MM.1S (cell line): ENCODE data around the gene DVL1.
"Not testable (repeated sequence)": the region's sequence is repeated elsewhere in the genome, so short reads cannot be mapped to it uniquely, and the experiment has no call there.

Experiments used
- DNase-seq: peaks from one replicate; pipeline ENCODE4 v3.0.0-alpha.2; 2015
- H2AFZ ChIP-seq: fragments of 300-600 bp; sonication (generic); 2 replicates; pipeline ENCODE4 v1.6.0; 2016; ENCODE audit warnings: antibody characterized with exemption, low read length
- H3F3A ChIP-seq: fragments of 300-600 bp; sonication (generic); 2 replicates; pipeline ENCODE4 v1.6.1; 2016; ENCODE audit warnings: mild to moderate bottlenecking, antibody characterized with exemption, low read length, moderate library complexity, mixed read lengths; ENCODE audit not compliant: insufficient read depth
- H3K27ac ChIP-seq: fragments of 300-600 bp; sonication (generic); 2 replicates; pipeline ENCODE4 v1.5.1; 2016; ENCODE audit warnings: mild to moderate bottlenecking, low read length
- H3K27me3 ChIP-seq: fragments of 300-600 bp; sonication (generic); replicated peaks from 2 replicates; pipeline ENCODE4 v1.6.0; 2016; ENCODE audit warnings: low read length; ENCODE audit not compliant: insufficient read depth
- H3K36me3 ChIP-seq: fragments of 300-600 bp; sonication (generic); replicated peaks from 2 replicates; pipeline ENCODE4 v1.6.1; 2016; ENCODE audit warnings: mild to moderate bottlenecking, low read length, mixed read lengths; ENCODE audit not compliant: insufficient read depth
- H3K4me1 ChIP-seq: fragments of 300-600 bp; sonication (generic); 2 replicates; pipeline ENCODE4 v1.6.1; 2016; ENCODE audit warnings: low read length, mixed read lengths
- H3K4me2 ChIP-seq: fragments of 300-600 bp; sonication (generic); 2 replicates; pipeline ENCODE4 v1.6.0; 2016; ENCODE audit warnings: low read depth, low read length
- H3K4me3 ChIP-seq: fragments of 300-600 bp; sonication (generic); 2 replicates; pipeline ENCODE4 v1.5.1; 2016; ENCODE audit warnings: low read length, mixed read lengths
- H3K79me2 ChIP-seq: fragments of 300-600 bp; sonication (generic); 2 replicates; pipeline ENCODE4 v1.6.1; 2016; ENCODE audit warnings: mixed run types, low read length, mixed read lengths
- H3K9ac ChIP-seq: fragments of 300-600 bp; sonication (generic); 2 replicates; pipeline ENCODE4 v1.6.1; 2016; ENCODE audit warnings: low read length, mixed read lengths
- H3K9me2 ChIP-seq: fragments of 300-600 bp; sonication (generic); replicated peaks from 2 replicates; pipeline ENCODE4 v1.6.1; 2016; ENCODE audit warnings: mild to moderate bottlenecking, low read length, mixed read lengths; ENCODE audit not compliant: insufficient read depth
- H3K9me3 ChIP-seq: fragments of 300-600 bp; sonication (generic); replicated peaks from 2 replicates; pipeline ENCODE4 v1.6.1; 2016; ENCODE audit warnings: mild to moderate bottlenecking, low read length, mixed read lengths; ENCODE audit not compliant: insufficient read depth
- H4K20me1 ChIP-seq: fragments of 300-600 bp; sonication (generic); 2 replicates; pipeline ENCODE4 v1.6.1; 2016; ENCODE audit warnings: mild to moderate bottlenecking, low read length, moderate library complexity, mixed read lengths; ENCODE audit not compliant: insufficient read depth
- EZH2 ChIP-seq: fragments of 300-600 bp; sonication (generic); optimal IDR thresholded peaks from 2 replicates; pipeline ENCODE3; 2017; ENCODE audit warnings: low read depth, mild to moderate bottlenecking, antibody characterized with exemption, low read length, mixed read lengths
- EZH2phosphoT487 ChIP-seq: fragments of 300-600 bp; sonication (generic); IDR thresholded peaks from 2 replicates; pipeline ENCODE4 v1.6.1; 2018; ENCODE audit warnings: antibody characterized with exemption, low read length
- TF ChIP-seq, protein P1 (sequence below): fragments of 300-600 bp; sonication (generic); IDR thresholded peaks from 2 replicates; pipeline ENCODE4 v1.5.1; 2016; ENCODE audit warnings: antibody characterized with exemption, low read length, mixed read lengths

The DVL1 gene

GRCh38 chr1:1318131-1318652, 31.0 kb downstream of the DVL1 start:
- Histone ChIP-seq H3K27ac (no peak overlapping the region), H3F3A (peaks cover 5% of the 10 kb centered on the region; the same call in 1 of the 2 replicates), H3K79me2 (peaks cover 65% of the 10 kb centered on the region), H2AFZ (no peak overlapping the region), H3K9me3 (no peaks in the 10 kb centered on the region), H3K36me3 (0 out of 2 replicates have a peak, but pooled peaks cover 7% of the 10 kb centered on the region), H3K4me1 (peaks cover 3% of the 10 kb centered on the region; the same call in 1 of the 2 replicates), H3K27me3 (no peaks in the 10 kb centered on the region), H3K9me2 (no peaks in the 10 kb centered on the region), H4K20me1 (peaks cover 10% of the 10 kb centered on the region; the same call in 1 of the 2 replicates), H3K4me2 (no peak overlapping the region), H3K4me3 (no peak overlapping the region), H3K9ac (no peak overlapping the region)
- no peak for TF ChIP-seq EZH2
- no peak for TF ChIP-seq EZH2phosphoT487
- TF ChIP-seq, protein P1, sequence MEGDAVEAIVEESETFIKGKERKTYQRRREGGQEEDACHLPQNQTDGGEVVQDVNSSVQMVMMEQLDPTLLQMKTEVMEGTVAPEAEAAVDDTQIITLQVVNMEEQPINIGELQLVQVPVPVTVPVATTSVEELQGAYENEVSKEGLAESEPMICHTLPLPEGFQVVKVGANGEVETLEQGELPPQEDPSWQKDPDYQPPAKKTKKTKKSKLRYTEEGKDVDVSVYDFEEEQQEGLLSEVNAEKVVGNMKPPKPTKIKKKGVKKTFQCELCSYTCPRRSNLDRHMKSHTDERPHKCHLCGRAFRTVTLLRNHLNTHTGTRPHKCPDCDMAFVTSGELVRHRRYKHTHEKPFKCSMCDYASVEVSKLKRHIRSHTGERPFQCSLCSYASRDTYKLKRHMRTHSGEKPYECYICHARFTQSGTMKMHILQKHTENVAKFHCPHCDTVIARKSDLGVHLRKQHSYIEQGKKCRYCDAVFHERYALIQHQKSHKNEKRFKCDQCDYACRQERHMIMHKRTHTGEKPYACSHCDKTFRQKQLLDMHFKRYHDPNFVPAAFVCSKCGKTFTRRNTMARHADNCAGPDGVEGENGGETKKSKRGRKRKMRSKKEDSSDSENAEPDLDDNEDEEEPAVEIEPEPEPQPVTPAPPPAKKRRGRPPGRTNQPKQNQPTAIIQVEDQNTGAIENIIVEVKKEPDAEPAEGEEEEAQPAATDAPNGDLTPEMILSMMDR: no peak
- DNase-seq: no peak

GRCh38 chr1:1317420-1317819, 31.8 kb downstream of the DVL1 start:
- H4K20me1 ChIP-seq: peaks cover 7% of the 10 kb centered on the region; the same call in 1 of the 2 replicates
- peaks cover 65% of the 10 kb centered on the region for H3K79me2 ChIP-seq
- DNase-seq: no peak
- no peak overlapping the region for H3K27ac ChIP-seq
- 0 out of 2 replicates have a peak, but pooled peaks cover 7% of the 10 kb centered on the region for H3K36me3 ChIP-seq
- H3K4me2 ChIP-seq: no peak overlapping the region
- no peaks in the 10 kb centered on the region for H3K27me3 ChIP-seq
- H3K4me1 ChIP-seq: no peaks in the 10 kb centered on the region
- no peak overlapping the region for H3K4me3 ChIP-seq
- no peaks in the 10 kb centered on the region for H3K9me2 ChIP-seq
- no peak overlapping the region for H2AFZ ChIP-seq
- peaks cover 5% of the 10 kb centered on the region; the same call in 1 of the 2 replicates for H3F3A ChIP-seq
- H3K9ac ChIP-seq: no peak overlapping the region
- TF ChIP-seq EZH2phosphoT487 (no peak), EZH2 (no peak)
- TF ChIP-seq, protein P1: no peak
- no peaks in the 10 kb centered on the region for H3K9me3 ChIP-seq

- H3K27me3 ChIP-seq, H3F3A ChIP-seq, H4K20me1 ChIP-seq, H3K9me3 ChIP-seq, H3K27ac ChIP-seq, H3K9me2 ChIP-seq, H3K4me1 ChIP-seq, H3K4me3 ChIP-seq, DNase-seq, H3K4me2 ChIP-seq, H3K9ac ChIP-seq, H2AFZ ChIP-seq, H3K36me3 ChIP-seq: not testable (repeated sequence)
- H3K79me2 ChIP-seq: peaks cover 54% of the 10 kb centered on the region
These were observed 33.0 kb downstream of the DVL1 start for GRCh38 chr1:1316199-1316598.

GRCh38 chr1:1315435-1315954, 33.7 kb downstream of the DVL1 start:
- no peak overlapping the region for H3K9ac ChIP-seq

More at GRCh38 chr1:1315435-1315954, 33.7 kb downstream of the DVL1 start:
- H3K27ac ChIP-seq: no peak overlapping the region
- no peaks in the 10 kb centered on the region for H3K9me3 ChIP-seq
- peaks cover 47% of the 10 kb centered on the region for H3K79me2 ChIP-seq
- no peaks in the 10 kb centered on the region for H3K27me3 ChIP-seq
- peaks cover 5% of the 10 kb centered on the region; the same call in 1 of the 2 replicates for H3F3A ChIP-seq
- H3K4me1 ChIP-seq: no peaks in the 10 kb centered on the region
- DNase-seq: no peak
- no peak overlapping the region for H3K4me2 ChIP-seq
- H4K20me1 ChIP-seq: no peaks in the 10 kb centered on the region
- no peak overlapping the region for H3K4me3 ChIP-seq
- H3K9me2 ChIP-seq: no peaks in the 10 kb centered on the region
- H3K36me3 ChIP-seq: 0 out of 2 replicates have a peak, but pooled peaks cover 7% of the 10 kb centered on the region
- TF ChIP-seq EZH2phosphoT487 (no peak), EZH2 (no peak)
- TF ChIP-seq, protein P1: no peak
- H2AFZ ChIP-seq: no peak overlapping the region
